T-helper 2 cell treated with Interferon-gamma antibody and Interleukin-4, amounts not matched to agents 100 ng/mL and 5 ng/mL, for 36 hours (primary cell): ENCODE data around the gene PDGFA. TPM values are rescaled to one million over a fixed set of nuclear protein-coding genes. Genes with fewer than 3 reads are reported as not detected.

Experiments used
- intact Hi-C: fragments of 100-400 bp; cut with micrococcal nuclease; formaldehyde crosslinking; loops from one replicate; pipeline ENCODE4 v1.15.1; 2023
- total RNA-seq: library from RNA; stranded (reverse); gene quantifications from 2 replicates; pipeline ENCODE4 v1.2.3, GENCODE V29; 2022

Gene PDGFA
- total RNA-seq, 1 donor from 2014 or later, result 1.6 TPM

DNA sequence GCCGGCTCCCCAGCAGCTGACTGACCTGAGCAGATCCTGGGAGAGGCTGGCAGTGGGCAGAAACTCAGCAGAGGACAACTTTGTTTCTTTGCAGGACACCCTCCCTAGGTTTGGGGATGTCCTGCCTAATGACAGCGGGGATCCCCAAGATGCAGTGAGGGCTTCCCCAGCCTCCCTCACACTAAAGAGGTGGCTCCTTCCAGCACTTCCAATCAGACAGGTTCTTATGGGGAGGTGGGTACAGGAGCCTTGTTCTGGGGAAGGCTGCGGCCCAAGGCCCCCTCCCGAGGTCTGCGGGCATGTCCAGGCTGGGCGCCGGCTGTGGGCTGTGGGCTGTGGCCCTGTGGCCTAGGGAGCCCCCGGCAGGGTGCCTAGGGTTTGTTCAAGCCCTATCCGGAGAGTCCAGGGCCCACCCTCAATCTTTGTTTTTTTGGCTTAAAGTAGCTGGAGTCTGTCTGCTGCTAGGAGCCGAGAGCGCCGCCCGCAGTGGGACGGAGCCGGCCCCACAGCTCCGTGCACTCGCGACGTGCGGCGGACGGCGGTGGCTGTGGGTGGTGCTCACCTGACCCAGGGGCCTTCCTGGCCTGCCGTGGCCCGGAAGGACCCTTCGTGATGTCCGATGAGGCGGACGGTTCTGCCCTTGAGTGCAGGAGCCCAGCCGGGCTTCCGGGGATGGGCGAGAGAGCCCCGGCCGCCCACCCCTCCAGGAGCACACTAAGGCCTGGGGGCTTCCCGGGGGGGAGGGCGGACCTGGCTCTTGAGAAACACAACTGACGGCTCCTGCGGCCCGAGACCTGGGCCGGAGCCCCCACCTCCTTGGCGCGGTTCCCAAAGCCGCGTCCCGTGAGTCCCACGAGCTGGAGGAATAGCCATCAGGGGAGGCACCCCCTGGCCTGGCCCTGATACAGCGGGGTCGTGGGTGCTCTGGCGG is 57.2 kb downstream of the PDGFA start:
- intact Hi-C loops, result no loop called here

DNA sequence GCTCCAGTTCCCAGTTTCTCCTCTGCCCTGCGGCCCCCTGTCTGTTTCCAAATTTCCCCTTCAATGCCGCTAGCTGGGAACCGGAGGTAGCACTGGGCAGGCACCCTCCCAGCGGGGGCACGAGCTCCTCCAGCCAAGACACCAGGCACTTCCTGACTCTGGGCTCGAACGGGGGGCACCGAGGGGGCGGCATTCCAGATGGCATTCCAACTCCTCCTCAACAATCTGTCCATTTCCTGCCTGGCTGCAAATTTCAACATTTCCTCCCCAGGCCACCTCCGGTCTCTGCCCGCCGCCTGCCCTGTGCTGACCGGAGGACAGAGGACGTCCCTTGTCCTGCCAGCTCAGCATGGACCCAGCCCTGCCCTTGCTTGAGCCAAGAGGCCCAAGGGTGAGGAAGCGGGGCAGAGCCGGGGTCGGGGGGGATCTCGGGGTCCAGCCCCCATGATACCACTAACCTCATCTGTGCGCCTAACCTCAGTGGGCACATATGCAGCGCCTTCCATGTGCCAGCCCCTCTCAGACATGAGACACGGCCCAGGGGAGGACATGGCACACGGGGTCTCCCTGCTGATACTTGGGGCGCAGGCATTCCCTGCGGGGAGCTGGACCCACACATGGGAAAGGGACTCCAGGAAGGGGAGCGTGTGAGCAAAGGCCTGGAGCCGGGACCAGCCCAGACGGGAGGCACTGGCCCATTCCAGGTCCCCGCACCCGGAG is 58.0 kb downstream of the PDGFA start:
- intact Hi-C loops, result no loop called here

- intact Hi-C loops, result no loop called here
Observed at GRCh38 chr7:461117-461452, 58.6 kb downstream of the PDGFA start.

DNA sequence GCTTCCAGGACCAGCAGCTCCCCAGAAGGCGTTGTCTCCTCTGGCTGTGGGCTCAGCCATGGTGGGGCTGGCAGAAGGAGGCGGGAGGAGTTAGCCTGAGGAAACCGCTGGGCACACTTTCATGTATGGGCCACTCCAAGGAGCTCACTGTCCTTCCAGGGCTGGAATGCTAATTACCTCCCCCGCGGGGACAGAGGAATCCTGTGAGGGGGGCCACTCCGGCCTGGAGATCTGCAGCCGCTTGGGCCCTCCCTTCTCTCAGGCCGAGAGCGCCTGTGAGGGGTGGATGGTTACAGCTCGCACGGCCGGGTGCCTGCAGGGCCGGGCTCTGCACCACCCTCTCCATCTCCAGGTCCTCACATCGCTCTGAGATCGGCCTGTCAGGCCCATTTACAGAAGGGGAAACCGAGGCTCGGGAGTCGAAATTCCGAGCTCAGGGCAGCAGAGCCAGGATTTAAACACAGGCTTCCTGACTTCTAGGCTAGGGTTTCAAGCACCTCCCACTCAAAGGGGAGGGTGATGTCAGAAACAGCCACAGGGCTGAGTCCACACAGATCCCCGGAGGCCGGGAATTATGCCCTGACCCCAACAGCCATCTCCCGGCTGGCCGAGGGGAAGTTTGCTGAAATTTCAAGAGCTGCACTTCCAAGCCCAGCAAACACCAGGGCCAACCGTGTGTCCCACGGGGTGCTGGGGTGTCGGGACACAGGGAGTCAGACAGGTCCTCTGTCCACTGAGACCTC is 59.1 kb downstream of the PDGFA start:
- intact Hi-C loops, result no loop called here

DNA sequence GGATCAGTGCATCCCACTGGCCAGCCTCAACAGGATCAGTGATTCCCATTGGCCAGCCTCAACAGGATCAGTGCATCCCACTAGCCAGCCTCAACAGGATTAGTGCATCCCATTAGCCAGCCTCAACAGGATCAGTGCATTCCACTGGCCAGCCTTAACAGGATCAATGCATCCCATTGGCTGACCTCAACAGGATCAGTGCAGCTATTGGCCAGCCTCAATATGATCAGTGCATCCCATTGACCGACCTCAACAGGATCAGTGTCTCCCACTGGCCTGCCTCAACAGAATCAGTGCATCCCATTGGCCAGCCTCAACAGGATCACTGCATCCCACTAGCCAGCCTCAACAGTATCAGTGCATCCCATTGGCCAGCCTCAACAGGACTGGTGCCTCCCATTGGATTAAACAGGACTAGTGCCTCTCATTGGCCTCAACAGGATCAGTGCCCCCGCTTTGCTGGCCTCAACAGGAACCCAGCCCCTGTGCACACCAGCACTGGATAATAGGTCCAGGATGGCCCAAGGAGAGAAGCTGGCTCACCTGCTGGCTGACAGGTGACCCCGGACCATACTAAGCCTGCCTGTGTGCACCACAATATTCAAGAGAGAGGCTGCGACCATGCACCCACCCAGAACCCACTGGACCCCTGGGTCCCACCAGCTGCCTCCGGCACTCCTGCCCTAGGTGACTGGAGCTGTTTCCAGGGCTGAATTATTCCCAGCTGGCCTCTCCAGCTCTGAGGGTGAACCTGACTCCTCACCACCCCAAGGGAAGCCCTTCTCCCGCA is 59.9 kb downstream of the PDGFA start:
- intact Hi-C loops, result no loop called here

DNA sequence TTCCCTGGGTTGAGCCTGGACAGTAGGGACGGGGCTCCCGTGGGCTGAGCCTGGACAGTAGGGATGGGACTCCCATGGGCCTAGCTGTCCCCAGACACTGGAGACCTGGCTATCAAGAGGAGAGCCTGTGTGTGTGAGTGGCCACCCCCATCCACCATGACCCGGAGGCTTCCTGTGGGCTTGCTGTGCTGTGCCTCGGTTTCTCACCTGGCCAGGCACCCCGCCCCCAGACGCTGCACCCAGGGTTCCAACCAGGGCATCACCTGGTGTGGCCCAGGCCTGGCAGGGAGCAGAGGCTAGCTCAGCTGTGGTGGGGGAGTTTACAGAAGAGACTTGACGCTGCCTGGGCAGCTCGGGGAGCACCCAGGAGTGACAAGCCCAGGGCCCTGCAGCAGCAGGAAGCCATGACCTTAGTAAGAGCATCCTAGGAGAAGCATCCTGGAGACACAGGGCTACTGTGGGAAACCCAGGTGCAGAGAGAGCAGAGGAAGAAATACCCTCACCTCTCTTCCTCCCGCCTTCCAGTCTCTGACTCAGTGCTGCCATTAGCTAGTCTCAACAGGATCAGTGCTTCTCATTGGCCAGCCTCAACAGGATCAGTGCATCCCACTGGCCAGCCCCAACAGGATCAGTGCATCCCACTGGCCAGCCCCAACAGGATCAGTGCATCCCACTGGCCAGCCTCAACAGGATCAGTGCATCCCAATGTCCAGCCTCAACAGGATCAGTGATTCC is 61.0 kb downstream of the PDGFA start:
- intact Hi-C loops, result no loop called here

DNA sequence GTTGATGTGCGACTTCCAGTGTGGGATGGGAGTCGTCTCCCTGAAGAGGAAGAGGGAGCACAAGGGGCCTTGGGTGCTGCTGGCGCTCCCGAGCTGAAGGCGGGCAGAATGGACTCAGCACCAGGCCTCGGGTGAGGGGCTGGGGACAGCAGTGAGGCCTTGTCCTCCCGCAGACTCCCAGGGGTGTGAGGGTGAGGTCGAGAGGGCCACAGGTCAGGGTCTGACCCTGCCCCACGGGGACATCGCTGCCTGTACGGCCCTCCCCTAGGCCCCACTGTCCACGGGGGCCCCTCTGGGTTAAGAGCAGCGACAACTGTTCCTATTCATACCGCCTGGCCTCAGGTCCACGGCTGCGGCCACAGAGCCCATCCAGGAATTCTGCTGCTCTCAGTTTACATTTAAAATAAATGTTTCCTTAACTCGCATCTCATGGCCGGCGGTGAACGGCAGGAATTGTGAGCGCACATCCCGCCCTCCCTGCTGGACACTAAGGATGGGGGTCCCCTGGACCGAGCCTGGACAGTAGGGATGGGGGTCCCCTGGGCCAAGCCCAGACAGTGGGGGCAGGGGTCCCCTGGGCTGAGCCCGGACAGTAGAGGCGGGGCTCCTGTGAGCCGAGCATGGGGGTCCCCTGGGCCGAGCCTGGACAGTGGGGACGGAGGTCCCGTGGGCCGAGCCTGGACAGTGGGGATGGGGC is 61.7 kb downstream of the PDGFA start:
- intact Hi-C loops, result no loop called here

GRCh38 chr7:455110-455928 is 64.3 kb downstream of the PDGFA start:
- intact Hi-C loops, result no loop called here

DNA sequence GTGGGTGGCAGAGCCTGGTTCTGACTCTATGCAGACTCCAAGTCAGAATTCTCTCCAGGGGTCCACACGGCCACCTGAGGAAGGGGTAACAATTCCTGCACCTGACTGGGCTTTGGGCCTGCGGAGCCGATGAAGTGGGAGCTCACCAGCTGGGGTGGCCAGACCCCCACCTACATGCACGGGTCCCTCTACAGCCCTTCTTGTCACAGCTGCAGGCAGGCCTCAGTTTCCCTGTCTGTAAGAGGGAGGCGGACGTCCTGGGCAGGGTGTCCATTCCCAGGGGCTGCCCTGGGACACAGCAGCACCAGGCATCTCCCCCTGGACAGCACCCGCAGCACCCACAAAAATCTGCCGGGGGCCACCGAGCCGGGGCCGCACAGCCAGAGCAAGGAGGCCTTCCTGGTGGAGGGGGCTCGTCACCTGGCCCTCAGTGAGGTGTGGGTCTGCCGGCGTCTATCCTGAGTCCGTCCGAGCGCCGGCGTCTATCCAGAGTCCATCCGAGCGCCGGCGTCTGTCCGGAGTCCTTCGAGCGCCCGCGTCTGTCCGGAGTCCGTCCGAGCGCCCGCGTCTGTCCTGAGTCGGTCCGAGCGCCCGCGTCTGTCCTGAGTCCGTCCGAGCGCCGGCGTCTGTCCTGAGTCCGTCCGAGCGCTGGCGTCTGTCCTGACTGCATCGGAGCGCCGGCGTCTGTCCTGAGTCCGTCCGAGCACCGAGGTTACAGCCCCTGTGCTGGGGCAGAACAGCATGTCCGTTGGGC is 65.1 kb downstream of the PDGFA start:
- intact Hi-C loops, result no loop called here

- intact Hi-C loops, result no loop called here
Observed at GRCh38 chr7:453597-454306, 65.9 kb downstream of the PDGFA start.

- intact Hi-C loops, result no loop called here
Observed at GRCh38 chr7:452791-453455, 66.7 kb downstream of the PDGFA start.

- intact Hi-C loops, result no loop called here
Observed at GRCh38 chr7:452226-452751, 67.4 kb downstream of the PDGFA start.

DNA sequence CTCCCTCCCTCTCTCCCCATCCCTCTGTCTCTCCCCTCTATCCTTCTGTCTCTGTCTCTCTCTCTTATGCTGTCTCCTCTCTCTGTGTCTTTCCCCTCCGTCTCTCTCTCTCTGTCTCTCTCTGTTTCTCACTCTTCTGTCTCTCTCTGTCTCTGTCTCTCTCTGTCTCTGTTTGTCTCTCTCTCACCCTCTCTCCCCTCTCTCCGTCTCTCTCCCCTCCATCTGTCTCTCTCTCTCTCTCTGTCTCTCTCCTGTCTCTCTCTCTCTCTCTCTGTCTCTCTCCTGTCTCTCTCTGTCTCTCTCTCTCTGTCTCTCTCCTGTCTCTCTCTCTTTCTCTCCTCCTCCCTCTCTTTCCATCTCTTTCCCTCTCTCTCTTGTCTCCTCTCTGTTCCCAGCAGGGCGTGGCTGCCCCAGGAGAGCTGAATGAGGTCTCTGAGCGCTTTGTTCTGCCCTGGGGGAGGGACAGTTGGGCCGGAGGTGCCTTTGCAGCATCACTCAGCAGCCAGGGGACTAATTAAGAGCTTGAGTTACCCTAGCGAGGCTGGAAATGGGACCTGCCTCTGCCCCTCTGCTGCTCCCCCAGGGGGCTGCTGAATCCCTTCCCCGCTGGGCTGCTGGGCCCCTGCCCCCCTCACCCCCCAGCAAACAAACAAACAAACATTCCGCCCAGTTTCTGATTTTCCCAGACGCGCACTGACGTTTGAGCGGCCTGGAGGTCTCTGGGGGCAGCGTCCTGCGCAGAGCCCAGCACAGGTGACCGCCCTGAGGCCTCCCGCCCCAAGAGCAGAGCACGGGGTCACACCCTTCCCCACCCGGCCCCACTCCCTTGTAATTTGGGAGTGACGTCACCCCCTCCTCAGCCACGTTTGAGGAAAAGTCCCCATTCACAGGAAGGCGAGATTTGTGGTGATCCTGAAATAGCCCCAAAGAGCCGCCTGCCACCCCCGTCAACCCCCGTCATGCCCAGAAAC is 68.1 kb downstream of the PDGFA start:
- intact Hi-C loops, result no loop called here

DNA sequence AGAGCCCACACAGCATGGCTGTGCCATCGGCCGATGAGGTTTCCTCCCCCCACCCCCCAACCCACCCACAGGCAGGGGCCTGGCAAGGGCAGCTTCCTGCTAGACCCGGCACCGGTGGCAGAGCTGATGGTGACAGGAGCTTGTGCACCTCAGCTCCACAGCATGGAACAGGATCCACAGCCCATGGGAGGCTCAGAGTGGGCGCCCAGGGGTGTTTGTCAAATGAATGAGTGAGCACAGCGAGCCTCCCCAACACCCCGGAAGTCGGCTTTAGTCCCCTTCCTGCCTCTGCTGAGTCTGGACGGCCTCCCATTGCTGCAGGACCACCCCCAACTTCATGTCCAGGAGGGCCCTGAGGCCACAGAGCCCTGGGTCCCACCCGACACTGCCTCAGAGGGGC is 68.9 kb downstream of the PDGFA start:
- intact Hi-C loops, result no loop called here

GRCh38 chr7:450036-450435 is 69.6 kb downstream of the PDGFA start:
- intact Hi-C loops, result no loop called here
